Measurements from ENCODE around the gene ZNF608.

DNA sequence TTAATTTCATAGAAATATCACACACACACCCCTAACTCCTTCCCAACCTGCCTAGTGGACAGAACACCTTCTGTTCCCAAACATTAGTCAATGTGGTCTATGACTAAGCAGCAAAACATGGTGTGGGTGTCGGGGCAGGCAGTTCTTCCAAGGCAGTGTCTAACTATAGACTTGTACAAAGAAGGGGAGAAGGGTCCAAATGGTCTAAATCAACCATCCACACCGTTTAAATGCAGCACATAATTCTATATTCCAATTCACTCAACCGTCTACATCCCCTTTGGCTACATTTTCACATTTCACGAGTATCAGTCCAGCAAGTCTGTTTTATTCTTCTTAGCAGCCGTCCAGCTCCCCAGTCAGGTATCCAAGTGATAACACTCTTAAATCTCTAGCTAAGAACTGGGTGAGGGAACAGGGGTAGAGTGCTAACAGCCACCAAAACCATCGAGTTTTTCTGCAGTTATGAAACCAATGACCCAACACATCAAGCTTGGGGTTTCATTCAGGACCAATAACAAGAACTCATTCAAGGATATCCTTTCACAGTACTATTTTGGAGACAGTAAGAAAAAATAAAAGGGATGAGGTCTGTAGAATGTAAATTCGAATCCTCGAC lies 3.3 kb downstream of the ZNF608 start:
- TF ChIP-seq, protein P1, sequence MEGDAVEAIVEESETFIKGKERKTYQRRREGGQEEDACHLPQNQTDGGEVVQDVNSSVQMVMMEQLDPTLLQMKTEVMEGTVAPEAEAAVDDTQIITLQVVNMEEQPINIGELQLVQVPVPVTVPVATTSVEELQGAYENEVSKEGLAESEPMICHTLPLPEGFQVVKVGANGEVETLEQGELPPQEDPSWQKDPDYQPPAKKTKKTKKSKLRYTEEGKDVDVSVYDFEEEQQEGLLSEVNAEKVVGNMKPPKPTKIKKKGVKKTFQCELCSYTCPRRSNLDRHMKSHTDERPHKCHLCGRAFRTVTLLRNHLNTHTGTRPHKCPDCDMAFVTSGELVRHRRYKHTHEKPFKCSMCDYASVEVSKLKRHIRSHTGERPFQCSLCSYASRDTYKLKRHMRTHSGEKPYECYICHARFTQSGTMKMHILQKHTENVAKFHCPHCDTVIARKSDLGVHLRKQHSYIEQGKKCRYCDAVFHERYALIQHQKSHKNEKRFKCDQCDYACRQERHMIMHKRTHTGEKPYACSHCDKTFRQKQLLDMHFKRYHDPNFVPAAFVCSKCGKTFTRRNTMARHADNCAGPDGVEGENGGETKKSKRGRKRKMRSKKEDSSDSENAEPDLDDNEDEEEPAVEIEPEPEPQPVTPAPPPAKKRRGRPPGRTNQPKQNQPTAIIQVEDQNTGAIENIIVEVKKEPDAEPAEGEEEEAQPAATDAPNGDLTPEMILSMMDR (conservative IDR thresholded peaks at IDR 0.05; ENCODE audit: low read depth, low read length) = no peak
- no peak for TF ChIP-seq EZH2 (IDR thresholded peaks at IDR 0.05; ENCODE audit: low read length, unreplicated experiment)

Measured in PC-3 (cell line).